Osteoblast (primary cell): ENCODE data around the gene TXNDC17. TPM values are rescaled to one million over a fixed set of nuclear protein-coding genes. Genes with fewer than 3 reads are reported as not detected.
"Not testable (repeated sequence)": the region's sequence is repeated elsewhere in the genome, so short reads cannot be mapped to it uniquely, and the experiment has no call there.

ENCODE experiments used
- DNase-seq: peaks from one replicate; pipeline ENCODE4 v3.0.0; 2011; ENCODE audit warnings: low spot score, mixed read lengths; ENCODE audit not compliant: insufficient read length; ENCODE audit errors: missing footprints
- H2AFZ ChIP-seq: 2 replicates; pipeline ENCODE4 v1.6.0; 2011; ENCODE audit warnings: mild to moderate bottlenecking, low read length
- H3K27ac ChIP-seq: 2 replicates; pipeline ENCODE4 v1.5.1; 2011; ENCODE audit warnings: mild to moderate bottlenecking, low read depth, low read length, moderate library complexity
- H3K27me3 ChIP-seq: 2 replicates; pipeline ENCODE4 v1.6.0; 2012; ENCODE audit warnings: mild to moderate bottlenecking, control low read depth, inconsistent platforms, low read length, moderate library complexity; ENCODE audit not compliant: insufficient read depth
- H3K36me3 ChIP-seq: 2 replicates; pipeline ENCODE4 v1.5.1; 2011; ENCODE audit warnings: mild to moderate bottlenecking, low read length, control low read depth, moderate library complexity; ENCODE audit not compliant: insufficient read depth
- H3K4me1 ChIP-seq: 2 replicates; pipeline ENCODE4 v1.5.1; 2011; ENCODE audit warnings: mild to moderate bottlenecking, low read length, control low read depth, moderate library complexity; ENCODE audit not compliant: insufficient read depth
- H3K4me2 ChIP-seq: 2 replicates; pipeline ENCODE4 v1.6.0; 2011; ENCODE audit warnings: mild to moderate bottlenecking, low read length; ENCODE audit not compliant: insufficient read depth
- H3K4me3 ChIP-seq: fragments of 200-600 bp; sonication (generic); 3 replicates; pipeline ENCODE4 v1.5.1; 2012; ENCODE audit warnings: mild to moderate bottlenecking, low read length, inconsistent platforms; ENCODE audit not compliant: insufficient read depth
- H3K79me2 ChIP-seq: 2 replicates; pipeline ENCODE4 v1.6.0; 2012; ENCODE audit warnings: mild to moderate bottlenecking, low read length, control low read depth, inconsistent platforms; ENCODE audit not compliant: insufficient read depth
- H3K9me3 ChIP-seq: 2 replicates; pipeline ENCODE4 v1.5.1; 2011; ENCODE audit warnings: low read depth, low read length, control low read depth
- H4K20me1 ChIP-seq: 2 replicates; pipeline ENCODE4 v1.6.0; 2012; ENCODE audit warnings: mild to moderate bottlenecking, low read length, control low read depth; ENCODE audit not compliant: insufficient read depth
- CTCF ChIP-seq: IDR thresholded peaks from 2 replicates; pipeline ENCODE4 v1.5.1; 2011; ENCODE audit warnings: mild to moderate bottlenecking, low read depth, low read length, moderate library complexity; ENCODE audit errors: extremely low read depth
- total RNA-seq: library from RNA; depleted of rRNA; stranded (reverse); fragments of >200 nt; gene quantifications from 2 replicates; pipeline ENCODE4 v1.2.3, GENCODE V29; 2012

Gene TXNDC17
- 70.6 and 79.0 TPM in 2 replicates for total RNA-seq

GRCh38 chr17:6640536-6641246 is at the start of gene TXNDC17, which contains the start of gene KIAA0753:
Gene TXNDC17 (plus strand): TSS chr17:6641060. CDS start chr17:6641083, 23 bp downstream.
Gene KIAA0753 (minus strand): TSS chr17:6640711. CDS start chr17:6635103, 5,608 bp downstream.
- peak within 1 kb of the TSS; percentile 98 for H3K4me2 ChIP-seq
- H3K4me3 ChIP-seq: peak within 1 kb of the TSS; percentile 84
- peak; percentile 92 for DNase-seq
- no peak for TF ChIP-seq CTCF
- H2AFZ ChIP-seq: peak within 1 kb of the TSS; percentile 98
- H3K4me1 ChIP-seq: peaks cover 39% of the 10 kb centered on the region
- no peaks in the 10 kb centered on the region for H3K9me3 ChIP-seq
- H3K27me3 ChIP-seq: no peaks in the 10 kb centered on the region
- peak within 1 kb of the TSS; percentile 70 for H3K27ac ChIP-seq
- peaks cover 43% of the 10 kb centered on the region for H4K20me1 ChIP-seq
- H3K79me2 ChIP-seq: peaks cover 60% of the 10 kb centered on the region
- H3K36me3 ChIP-seq: peaks cover 27% of the 10 kb centered on the region

GRCh38 chr17:6591599-6592158 is 49.2 kb upstream of the TXNDC17 start:
- Histone ChIP-seq H2AFZ (peak overlapping the region; percentile 14), H4K20me1 (no peaks in the 10 kb centered on the region), H3K4me2 (peak overlapping the region; percentile 4), H3K4me1 (peaks cover 9% of the 10 kb centered on the region), H3K27me3 (no peaks in the 10 kb centered on the region), H3K9me3 (no peaks in the 10 kb centered on the region), H3K36me3 (peaks cover 64% of the 10 kb centered on the region), H3K27ac (peak overlapping the region; percentile 12), H3K4me3 (no peak overlapping the region), H3K79me2 (peaks cover 2% of the 10 kb centered on the region)
- no peak for TF ChIP-seq CTCF
- no peak for DNase-seq

GRCh38 chr17:6592173-6592572 is 48.7 kb upstream of the TXNDC17 start:
- peak overlapping the region; percentile 12 for H3K27ac ChIP-seq
- DNase-seq: no peak

GRCh38 chr17:6593371-6593770 is 47.5 kb upstream of the TXNDC17 start:
- not testable (repeated sequence) for H3K9me3 ChIP-seq, H4K20me1 ChIP-seq, H3K27me3 ChIP-seq, H3K27ac ChIP-seq, H3K4me2 ChIP-seq, H3K4me3 ChIP-seq, H2AFZ ChIP-seq, DNase-seq, H3K79me2 ChIP-seq, H3K4me1 ChIP-seq
- H3K36me3 ChIP-seq: peaks cover 49% of the 10 kb centered on the region

More at GRCh38 chr17:6592173-6592572, 48.7 kb upstream of the TXNDC17 start:
- no peaks in the 10 kb centered on the region for H3K9me3 ChIP-seq
- H3K4me1 ChIP-seq: peaks cover 9% of the 10 kb centered on the region
- peaks cover 59% of the 10 kb centered on the region for H3K36me3 ChIP-seq
- H3K4me3 ChIP-seq: no peak overlapping the region
- H3K4me2 ChIP-seq: no peak overlapping the region
- TF ChIP-seq CTCF: no peak
- H3K27me3 ChIP-seq: no peaks in the 10 kb centered on the region
- peaks cover 2% of the 10 kb centered on the region for H3K79me2 ChIP-seq
- H2AFZ ChIP-seq: no peak overlapping the region
- H4K20me1 ChIP-seq: no peaks in the 10 kb centered on the region
